Fibroblast of skin of scalp (primary cell): ENCODE measurements around the gene DNAH12. TPM values are rescaled to one million over a fixed set of nuclear protein-coding genes. Genes with fewer than 3 reads are reported as not detected.

Source experiments
- DNase-seq: peaks from one replicate; pipeline ENCODE4 v3.0.0-alpha.2; 2013
- polyA plus RNA-seq, 2 experiments: library from polyadenylated mRNA; unstranded; fragments of 120-200 nt; gene quantifications; one replicate each; pipeline ENCODE4 v1.2.1, GENCODE V29; 2013; ENCODE audit not compliant: insufficient read length in 2 of 2

The DNAH12 gene
- not detected for polyA plus RNA-seq (2013, experiment 1 of 2; ENCODE audit: insufficient read length)
- polyA plus RNA-seq (2013, experiment 2 of 2; ENCODE audit: insufficient read length): 0.06 TPM

GRCh38 chr3:57544181-57545125 lies at the start of gene DNAH12:
DNAH12 (minus strand) TSS chr3:57544344; CDS start chr3:57542870, 1,474 bp downstream.
- DNase-seq: peak; percentile 13

GRCh38 chr3:57592306-57592705 lies 48.2 kb upstream of the DNAH12 start:
- no peak for DNase-seq

GRCh38 chr3:57587905-57588304 lies 43.8 kb upstream of the DNAH12 start:
- DNase-seq: no peak

- no peak for DNase-seq
Measured at GRCh38 chr3:57586778-57587177, 42.6 kb upstream of the DNAH12 start.

GRCh38 chr3:57583544-57583943 lies 39.4 kb upstream of the DNAH12 start:
- no peak for DNase-seq

- no peak for DNase-seq
Measured at GRCh38 chr3:57582474-57583168, 38.5 kb upstream of the DNAH12 start.

- no peak for DNase-seq
Measured at GRCh38 chr3:57577801-57578200, 33.7 kb upstream of the DNAH12 start.

GRCh38 chr3:57575966-57576626 lies 32.0 kb upstream of the DNAH12 start:
- DNase-seq: no peak

GRCh38 chr3:57572096-57572495 lies 28.0 kb upstream of the DNAH12 start:
- no peak for DNase-seq

- DNase-seq: no peak
Measured at GRCh38 chr3:57570878-57571277, 26.7 kb upstream of the DNAH12 start.

GRCh38 chr3:57569859-57570450 lies 25.8 kb upstream of the DNAH12 start:
- DNase-seq: no peak

GRCh38 chr3:57559526-57559925 lies 15.4 kb upstream of the DNAH12 start:
- DNase-seq: peak; percentile 57

- peak; percentile 31 for DNase-seq
Measured at GRCh38 chr3:57557085-57557537, 13.0 kb upstream of the DNAH12 start.

- DNase-seq: no peak
Measured at GRCh38 chr3:57556459-57557084, 12.4 kb upstream of the DNAH12 start.

GRCh38 chr3:57555738-57556458 lies 11.8 kb upstream of the DNAH12 start, which contains the start of gene PDE12:
PDE12 (plus strand) TSS chr3:57556274; CDS start chr3:57556380, 106 bp downstream.
- peak; percentile 91 for DNase-seq

GRCh38 chr3:57555306-57555705 lies 11.2 kb upstream of the DNAH12 start:
- no peak for DNase-seq

- DNase-seq: no peak
Measured at GRCh38 chr3:57546616-57547015, 2.5 kb upstream of the DNAH12 start.

- no peak for DNase-seq
Measured at GRCh38 chr3:57545636-57546268, 1.6 kb upstream of the DNAH12 start.

- no peak for DNase-seq
Measured at GRCh38 chr3:57538465-57538864, 5.7 kb downstream of the DNAH12 start.

- no peak for DNase-seq
Measured at GRCh38 chr3:57530071-57530608, 14.0 kb downstream of the DNAH12 start.
